GM19238 (cell line): Measurements from ENCODE around the gene ERP29.
"Not testable (repeated sequence)": the region's sequence is repeated elsewhere in the genome, so short reads cannot be mapped to it uniquely, and the experiment has no call there.

Source experiments
- DNase-seq: peaks from one replicate; pipeline ENCODE4 v3.0.0; 2011; ENCODE audit warnings: low spot score; ENCODE audit not compliant: insufficient read length

The ERP29 gene

GRCh38 chr12:112012775-112013600, at the start of gene ERP29, which contains the start of gene TMEM116:
Gene ERP29, plus strand, starts transcription at chr12:112013426. Its CDS starts 40 bp downstream, at chr12:112013466.
Gene TMEM116, minus strand, starts transcription at chr12:112013165. Its CDS starts 7,895 bp downstream, at chr12:112005270.
- DNase-seq = peak; percentile 91

GRCh38 chr12:111964935-111965334, 48.3 kb upstream of the ERP29 start:
- no peak for DNase-seq

DNA sequence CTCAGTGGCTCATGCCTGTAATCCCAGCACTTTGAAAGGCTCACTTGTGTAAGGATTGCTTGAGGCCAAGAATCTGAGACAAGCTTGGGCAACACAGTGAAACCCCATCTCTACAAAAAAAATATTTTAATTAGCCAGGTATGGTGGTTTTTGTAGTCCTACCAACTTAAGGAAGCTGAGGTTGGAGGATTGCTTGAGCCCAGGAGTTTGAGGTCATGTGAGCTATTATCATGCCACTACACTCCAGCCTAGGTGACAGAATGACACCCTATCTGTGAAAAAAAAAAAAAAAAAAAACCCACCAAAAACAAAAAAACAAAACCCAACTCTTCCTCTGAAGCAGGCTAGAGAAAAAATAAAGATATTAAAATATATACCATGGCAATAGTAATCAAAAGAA, 41.4 kb upstream of the ERP29 start:
- DNase-seq = no peak

DNA sequence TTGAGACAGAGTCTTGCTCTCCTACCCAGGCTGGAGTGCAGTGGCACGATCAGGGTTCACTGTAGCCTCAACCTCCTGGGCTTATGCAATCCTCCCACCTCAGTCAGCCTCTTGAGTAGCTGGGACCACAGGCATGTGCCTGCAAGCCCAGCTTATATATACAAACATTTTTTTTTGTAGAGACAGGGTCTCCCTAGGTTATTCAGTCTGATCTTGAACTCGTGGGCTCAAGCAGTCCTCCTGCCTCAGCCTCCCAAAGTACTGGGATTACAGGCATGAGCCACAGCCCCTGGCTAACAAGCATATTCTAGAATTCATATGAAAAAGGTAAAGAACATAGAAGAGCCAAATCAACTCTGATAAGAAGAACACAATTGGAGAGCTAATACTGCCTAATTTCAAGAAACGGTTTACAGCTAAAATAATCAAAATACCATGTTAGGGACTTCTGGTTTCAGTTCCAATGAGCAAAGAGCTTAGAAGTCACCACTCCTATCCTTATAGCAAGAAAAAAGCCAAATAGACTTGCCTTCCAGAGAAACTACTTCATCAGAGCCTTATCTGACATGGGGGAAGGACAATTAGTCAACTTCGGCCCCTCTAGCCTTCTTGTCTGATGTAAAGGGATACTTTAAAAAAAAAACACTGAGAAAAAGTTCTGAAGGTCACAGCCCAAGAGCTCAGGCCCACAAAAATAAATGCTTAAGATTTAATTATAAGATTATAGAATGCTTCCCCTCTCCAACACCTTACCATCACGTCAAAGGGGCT, 37.9 kb upstream of the ERP29 start:
- no peak for DNase-seq

DNA sequence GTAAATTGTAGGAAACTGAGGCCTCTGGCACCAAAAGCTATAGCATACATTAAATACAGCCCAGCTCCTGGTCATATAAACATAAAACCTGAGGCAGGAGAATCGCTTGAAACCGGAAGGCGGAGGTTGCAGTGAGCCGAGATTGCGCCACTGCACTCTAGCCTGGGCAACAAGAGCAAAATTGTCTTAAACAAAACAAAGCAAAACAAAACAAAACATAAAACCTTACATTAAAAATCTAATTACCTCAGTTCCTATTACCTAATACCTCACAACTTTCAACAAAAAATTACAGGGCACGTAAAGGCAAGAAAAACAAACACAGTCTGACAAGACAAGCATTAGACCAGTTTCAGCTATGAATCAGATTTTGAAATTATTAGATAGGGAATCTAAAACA, 36.9 kb upstream of the ERP29 start:
- no peak for DNase-seq

- DNase-seq = no peak
These were observed 36.4 kb upstream of the ERP29 start for GRCh38 chr12:111976860-111977259.

GRCh38 chr12:111978545-111978944, 34.7 kb upstream of the ERP29 start:
- DNase-seq = no peak

DNA sequence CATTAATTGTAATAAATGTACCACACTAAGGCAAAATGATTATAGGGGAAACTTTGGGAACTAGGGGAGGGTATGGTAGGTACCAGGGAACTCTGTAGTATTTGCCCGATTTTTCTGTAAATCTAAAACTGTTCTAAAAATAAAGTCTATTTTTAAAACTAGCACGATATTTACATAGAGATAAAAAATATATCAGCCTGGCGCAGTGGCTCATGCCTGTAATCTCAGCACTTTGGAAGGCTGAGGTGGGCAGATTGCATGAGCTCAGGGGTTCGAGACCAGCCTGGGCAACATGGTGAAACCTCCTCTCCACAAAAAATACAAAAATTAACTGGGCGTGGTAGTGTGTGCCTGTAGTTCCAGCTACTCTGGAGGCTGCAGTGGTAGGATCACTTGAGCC, 32.6 kb upstream of the ERP29 start:
- DNase-seq = no peak

DNA sequence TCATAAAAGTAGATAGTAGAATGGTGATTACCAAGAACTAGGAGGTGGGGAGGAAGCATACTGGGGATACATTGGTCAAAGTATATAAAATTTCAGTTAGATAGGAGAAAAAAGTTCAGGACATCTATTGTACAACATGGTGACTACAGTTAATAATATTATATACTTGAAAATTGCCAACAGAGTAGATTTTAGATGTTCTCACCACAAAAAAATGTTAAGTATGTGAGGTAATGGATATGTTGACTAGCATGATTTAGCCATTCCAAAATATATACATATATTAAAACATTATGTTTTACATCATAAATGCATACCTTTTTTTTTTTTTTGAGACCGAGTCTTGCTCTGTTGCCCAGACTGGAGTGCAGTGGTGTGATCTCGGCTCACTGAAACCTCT, 31.2 kb upstream of the ERP29 start:
- no peak for DNase-seq

DNA sequence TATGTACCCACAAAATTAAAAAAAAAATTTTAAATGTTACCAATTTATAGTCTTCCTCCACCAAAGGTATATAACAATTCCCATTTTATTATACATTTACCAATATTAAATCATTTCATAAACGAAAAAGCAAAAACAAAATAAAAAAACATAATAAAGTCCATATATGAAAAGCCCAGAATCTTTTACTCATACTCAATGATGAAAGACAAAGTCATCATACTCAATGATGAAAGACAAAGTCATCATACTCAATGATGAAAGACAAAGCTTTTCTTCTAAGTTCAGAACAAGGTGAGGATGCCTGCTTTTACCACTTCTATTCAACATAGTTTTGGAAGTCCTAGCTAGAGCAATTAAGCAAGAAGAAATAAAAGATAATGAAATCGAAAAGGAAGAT, 28.4 kb upstream of the ERP29 start:
- DNase-seq = no peak

GRCh38 chr12:111991535-111991934, 21.7 kb upstream of the ERP29 start:
- DNase-seq = no peak

DNA sequence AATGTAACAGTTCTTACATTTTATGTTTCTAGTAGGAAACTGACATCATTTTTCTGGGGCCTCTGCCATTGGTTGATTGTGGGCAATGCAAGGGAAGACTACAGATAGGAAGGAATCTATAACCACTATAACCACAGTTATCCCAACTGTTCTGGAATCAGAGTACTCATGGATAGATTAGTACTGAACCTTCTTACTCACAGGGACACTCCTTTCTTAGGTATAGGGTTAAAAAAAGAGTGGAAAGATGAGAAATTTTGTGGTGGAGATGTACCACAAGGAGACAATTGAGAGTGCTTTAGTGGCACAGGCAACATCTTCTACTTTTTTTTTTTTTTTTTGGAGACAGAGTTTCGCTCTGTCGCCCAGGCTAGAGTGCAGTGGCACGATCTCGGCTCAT, 21.3 kb upstream of the ERP29 start:
- no peak for DNase-seq

DNA sequence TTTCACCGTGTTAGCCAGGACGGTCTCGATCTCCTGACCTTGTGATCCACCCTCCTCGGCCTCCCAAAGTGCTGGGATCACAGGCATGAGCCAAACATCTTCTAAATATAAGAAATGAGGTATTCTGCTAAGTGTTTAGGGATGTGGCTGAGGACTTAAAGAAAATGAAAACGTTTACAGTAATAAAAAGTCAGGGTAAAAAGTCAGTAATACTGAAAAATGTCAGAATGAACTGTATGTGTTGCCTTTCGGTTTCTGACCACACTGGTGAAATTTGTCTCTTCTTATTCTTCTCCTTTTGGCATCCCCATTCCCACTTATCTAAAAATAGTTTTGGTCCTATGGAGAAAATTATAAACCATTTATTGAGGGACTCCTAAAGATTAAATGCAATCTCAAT, 20.8 kb upstream of the ERP29 start:
- DNase-seq = no peak

GRCh38 chr12:111993292-111994150, 19.7 kb upstream of the ERP29 start:
- DNase-seq = no peak

- DNase-seq = not testable (repeated sequence)
These were observed 18.8 kb upstream of the ERP29 start for GRCh38 chr12:111994211-111995111.

GRCh38 chr12:111995782-111996480, 17.3 kb upstream of the ERP29 start:
- DNase-seq = no peak

- DNase-seq = no peak
These were observed 15.9 kb upstream of the ERP29 start for GRCh38 chr12:111997300-111997699.

DNA sequence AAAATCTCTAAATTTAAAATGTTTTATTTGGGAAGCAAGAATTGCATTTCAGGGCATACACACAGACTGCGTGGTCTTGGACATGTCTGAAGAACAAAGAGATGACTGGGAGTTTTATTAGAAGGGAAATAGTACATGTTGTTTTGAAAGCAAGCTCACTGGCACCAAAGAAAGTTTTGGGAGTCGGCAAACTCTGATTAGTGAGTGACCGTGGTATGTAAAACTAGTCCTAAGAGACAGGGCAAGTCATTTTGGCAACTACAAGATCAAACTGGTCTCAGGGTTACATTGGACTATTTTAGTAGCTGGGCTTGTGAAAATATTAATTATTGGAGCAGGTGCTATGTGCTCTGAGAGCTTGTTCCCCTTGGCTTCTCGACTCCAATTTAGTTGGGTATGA, 15.2 kb upstream of the ERP29 start:
- no peak for DNase-seq

- not testable (repeated sequence) for DNase-seq
These were observed 14.1 kb upstream of the ERP29 start for GRCh38 chr12:111999129-111999528.

DNA sequence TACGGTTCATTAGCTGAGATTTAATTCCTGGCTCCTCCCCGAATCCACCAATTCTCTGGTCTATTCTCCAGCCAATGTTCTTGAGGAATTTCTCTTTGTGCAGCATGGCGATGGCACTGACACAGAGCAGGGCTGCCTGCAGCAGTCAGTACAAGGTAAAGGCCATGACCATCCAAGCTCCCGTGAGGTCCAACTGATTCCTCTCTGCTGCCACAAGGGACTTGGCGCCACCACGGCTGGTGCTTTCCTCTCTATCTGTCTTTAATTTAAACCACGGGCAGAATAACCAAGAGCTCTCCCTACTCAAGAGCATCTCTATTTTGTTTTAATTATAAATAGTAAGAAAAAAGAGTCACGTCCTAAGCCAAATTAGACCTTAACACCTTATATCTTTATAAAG, 12.4 kb upstream of the ERP29 start:
- no peak for DNase-seq
